Ishikawa (cell line): ENCODE results near the gene CTXN1.

Experiments used
- CEBPB ChIP-seq: IDR thresholded peaks from 2 replicates; pipeline ENCODE4 v1.6.1; 2012
- CREB1 ChIP-seq: IDR thresholded peaks from 2 replicates; pipeline ENCODE4 v1.6.1; 2012; ENCODE audit warnings: low read depth
- EGR1 ChIP-seq: IDR thresholded peaks from 2 replicates; pipeline ENCODE4 v1.6.1; 2012
- EP300 ChIP-seq: IDR thresholded peaks from 2 replicates; pipeline ENCODE4 v1.6.1; 2012; ENCODE audit warnings: borderline replicate concordance
- FOXM1 ChIP-seq: IDR thresholded peaks from 2 replicates; pipeline ENCODE4 v1.6.1; 2012; ENCODE audit warnings: low read depth, borderline replicate concordance
- MAX ChIP-seq: IDR thresholded peaks from 2 replicates; pipeline ENCODE4 v1.6.1; 2012
- NFIC ChIP-seq: IDR thresholded peaks from 2 replicates; pipeline ENCODE4 v1.6.1; 2012
- RAD21 ChIP-seq: IDR thresholded peaks from 2 replicates; pipeline ENCODE4 v1.6.1; 2012; ENCODE audit warnings: low read depth
- TAF1 ChIP-seq: IDR thresholded peaks from 2 replicates; pipeline ENCODE4 v1.6.1; 2012; ENCODE audit warnings: low read depth, mild to moderate bottlenecking
- TCF12 ChIP-seq: IDR thresholded peaks from 2 replicates; pipeline ENCODE4 v1.6.1; 2012; ENCODE audit warnings: low read depth
- TEAD4 ChIP-seq: IDR thresholded peaks from 2 replicates; pipeline ENCODE4 v1.6.1; 2012
- USF1 ChIP-seq: IDR thresholded peaks from 2 replicates; pipeline ENCODE4 v1.6.1; 2012
- YY1 ChIP-seq: IDR thresholded peaks from 2 replicates; pipeline ENCODE4 v1.6.1; 2012; ENCODE audit warnings: low read depth
- ZBTB7A ChIP-seq: IDR thresholded peaks from 2 replicates; pipeline ENCODE4 v1.6.1; 2012; ENCODE audit warnings: low read depth
- TF ChIP-seq, protein P1 (sequence below): IDR thresholded peaks from 2 replicates; pipeline ENCODE4 v1.6.1; 2012; ENCODE audit warnings: low read depth, mild to moderate bottlenecking

The CTXN1 gene

GRCh38 chr19:7962644-7963268 lies 36.8 kb upstream of the CTXN1 start:
- no peak for TF ChIP-seq ZBTB7A
- no peak for TF ChIP-seq TAF1
- TF ChIP-seq RAD21: no peak
- TF ChIP-seq CEBPB: no peak

- TF ChIP-seq USF1 (no peak), MAX (no peak), TCF12 (no peak)
Measured at GRCh38 chr19:7961920-7962626, 36.1 kb upstream of the CTXN1 start.

GRCh38 chr19:7959211-7959610 lies 33.3 kb upstream of the CTXN1 start:
- no peak for TF ChIP-seq USF1
- TF ChIP-seq CEBPB: no peak
- no peak for TF ChIP-seq EGR1
- TF ChIP-seq RAD21: no peak

DNA sequence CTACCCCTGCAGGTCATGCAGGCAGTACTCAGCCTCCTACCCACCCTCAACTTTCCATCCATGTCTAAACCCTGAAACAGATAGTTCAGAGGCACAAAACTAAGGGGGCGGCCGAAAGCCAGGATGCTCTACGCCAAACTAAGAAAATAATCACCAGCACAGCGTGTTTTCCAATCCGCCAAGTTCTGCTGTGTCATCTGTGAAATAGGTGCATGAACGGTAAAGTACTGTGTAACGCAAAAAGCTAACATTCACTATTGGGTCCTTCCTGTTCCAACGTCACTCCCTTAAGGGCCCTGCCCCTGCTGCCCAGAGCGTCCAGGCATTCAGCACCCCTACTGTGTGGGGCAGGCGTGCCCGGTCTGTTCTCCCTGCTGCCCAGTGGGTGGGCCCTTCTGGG lies 29.8 kb upstream of the CTXN1 start:
- no peak for TF ChIP-seq MAX
- TF ChIP-seq CEBPB: no peak
- no peak for TF ChIP-seq EP300
- TF ChIP-seq CREB1: no peak
- no peak for TF ChIP-seq TAF1
- TF ChIP-seq FOXM1: no peak
- no peak for TF ChIP-seq RAD21
- no peak for TF ChIP-seq ZBTB7A
- TF ChIP-seq EGR1: no peak
- no peak for TF ChIP-seq NFIC
- TF ChIP-seq TEAD4: peak; percentile 44; the same call in 1 of the 2 replicates
- TF ChIP-seq YY1: no peak
- peak; percentile 33; the same call in 1 of the 2 replicates for TF ChIP-seq TCF12

DNA sequence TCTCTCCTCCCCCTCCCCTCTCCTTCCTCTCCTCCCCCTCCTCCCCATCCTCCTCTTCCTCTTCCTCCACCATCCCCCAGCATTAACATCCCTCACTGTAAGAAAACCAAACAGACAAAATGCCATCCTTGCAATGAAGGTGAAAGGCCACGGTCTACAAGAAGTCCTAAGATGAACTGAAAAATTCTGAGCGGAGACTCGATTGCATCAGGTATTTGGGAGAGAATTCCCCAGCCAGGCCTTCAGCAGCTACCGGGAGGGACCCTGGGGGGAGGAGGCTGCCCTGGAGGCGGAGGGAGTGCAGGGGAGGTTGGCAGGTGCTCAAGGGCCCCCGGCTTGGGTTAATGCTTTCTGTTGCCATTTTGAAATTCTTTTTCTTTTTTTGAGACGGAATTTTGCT lies 27.6 kb upstream of the CTXN1 start:
- TF ChIP-seq MAX (no peak), TAF1 (no peak), EGR1 (no peak), ZBTB7A (no peak), CREB1 (no peak), RAD21 (no peak), FOXM1 (no peak), TCF12 (no peak), CEBPB (no peak), NFIC (no peak)

- TF ChIP-seq CEBPB: no peak
- no peak for TF ChIP-seq EGR1
- no peak for TF ChIP-seq USF1
- TF ChIP-seq YY1: no peak
- TF ChIP-seq FOXM1: no peak
- no peak for TF ChIP-seq CREB1
- no peak for TF ChIP-seq ZBTB7A
- no peak for TF ChIP-seq MAX
- no peak for TF ChIP-seq EP300
- no peak for TF ChIP-seq TEAD4
- TF ChIP-seq TCF12: no peak
- no peak for TF ChIP-seq RAD21
Measured at GRCh38 chr19:7953060-7953459, 27.1 kb upstream of the CTXN1 start.

DNA sequence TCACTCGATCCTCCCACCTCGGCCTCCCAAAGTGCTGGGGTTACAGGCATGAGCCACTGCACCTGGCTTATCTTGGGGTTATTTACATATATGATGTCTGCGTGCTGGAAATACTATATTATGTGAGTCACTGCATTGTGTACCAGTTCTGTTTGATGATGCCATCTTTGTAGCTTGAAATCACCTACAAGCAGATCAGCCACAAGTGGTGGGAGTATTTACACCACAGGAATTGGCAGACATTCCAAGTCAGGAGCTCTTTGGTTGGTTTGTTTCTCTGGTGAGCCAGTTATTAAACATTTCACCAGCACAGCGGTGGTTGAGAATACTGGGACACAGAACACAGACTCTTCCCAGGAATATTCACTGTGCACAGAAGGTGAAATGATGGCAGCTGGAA lies 22.0 kb upstream of the CTXN1 start:
- TF ChIP-seq, protein P1, sequence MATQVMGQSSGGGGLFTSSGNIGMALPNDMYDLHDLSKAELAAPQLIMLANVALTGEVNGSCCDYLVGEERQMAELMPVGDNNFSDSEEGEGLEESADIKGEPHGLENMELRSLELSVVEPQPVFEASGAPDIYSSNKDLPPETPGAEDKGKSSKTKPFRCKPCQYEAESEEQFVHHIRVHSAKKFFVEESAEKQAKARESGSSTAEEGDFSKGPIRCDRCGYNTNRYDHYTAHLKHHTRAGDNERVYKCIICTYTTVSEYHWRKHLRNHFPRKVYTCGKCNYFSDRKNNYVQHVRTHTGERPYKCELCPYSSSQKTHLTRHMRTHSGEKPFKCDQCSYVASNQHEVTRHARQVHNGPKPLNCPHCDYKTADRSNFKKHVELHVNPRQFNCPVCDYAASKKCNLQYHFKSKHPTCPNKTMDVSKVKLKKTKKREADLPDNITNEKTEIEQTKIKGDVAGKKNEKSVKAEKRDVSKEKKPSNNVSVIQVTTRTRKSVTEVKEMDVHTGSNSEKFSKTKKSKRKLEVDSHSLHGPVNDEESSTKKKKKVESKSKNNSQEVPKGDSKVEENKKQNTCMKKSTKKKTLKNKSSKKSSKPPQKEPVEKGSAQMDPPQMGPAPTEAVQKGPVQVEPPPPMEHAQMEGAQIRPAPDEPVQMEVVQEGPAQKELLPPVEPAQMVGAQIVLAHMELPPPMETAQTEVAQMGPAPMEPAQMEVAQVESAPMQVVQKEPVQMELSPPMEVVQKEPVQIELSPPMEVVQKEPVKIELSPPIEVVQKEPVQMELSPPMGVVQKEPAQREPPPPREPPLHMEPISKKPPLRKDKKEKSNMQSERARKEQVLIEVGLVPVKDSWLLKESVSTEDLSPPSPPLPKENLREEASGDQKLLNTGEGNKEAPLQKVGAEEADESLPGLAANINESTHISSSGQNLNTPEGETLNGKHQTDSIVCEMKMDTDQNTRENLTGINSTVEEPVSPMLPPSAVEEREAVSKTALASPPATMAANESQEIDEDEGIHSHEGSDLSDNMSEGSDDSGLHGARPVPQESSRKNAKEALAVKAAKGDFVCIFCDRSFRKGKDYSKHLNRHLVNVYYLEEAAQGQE: no peak
- TF ChIP-seq FOXM1: no peak
- TF ChIP-seq USF1: no peak
- TF ChIP-seq CREB1: no peak
- no peak for TF ChIP-seq MAX
- TF ChIP-seq EGR1: no peak
- TF ChIP-seq TAF1: no peak
- no peak for TF ChIP-seq RAD21
- TF ChIP-seq TEAD4: no peak
- TF ChIP-seq EP300: no peak
